ENCODE results near the gene PPM1K.

- no peak for TF ChIP-seq CTCF (IDR thresholded peaks at IDR 0.05; ENCODE audit: insufficient read depth, low read length, poor library complexity, severe bottlenecking)
- TF ChIP-seq EZH2phosphoT487 (conservative IDR thresholded peaks at IDR 0.05; ENCODE audit: low read length), result no peak
Measured at GRCh38 chr4:88315460-88316017, 31.2 kb upstream of the PPM1K start.

Measured in SU-DHL-6 (cell line).